ENCODE measurements around the gene ADGRV1. TPM values are rescaled to one million over a fixed set of nuclear protein-coding genes. Genes with fewer than 3 reads are reported as not detected.

ADGRV1 gene
- total RNA-seq, 1 donor from 2014 or later: 0.69 TPM

DNA sequence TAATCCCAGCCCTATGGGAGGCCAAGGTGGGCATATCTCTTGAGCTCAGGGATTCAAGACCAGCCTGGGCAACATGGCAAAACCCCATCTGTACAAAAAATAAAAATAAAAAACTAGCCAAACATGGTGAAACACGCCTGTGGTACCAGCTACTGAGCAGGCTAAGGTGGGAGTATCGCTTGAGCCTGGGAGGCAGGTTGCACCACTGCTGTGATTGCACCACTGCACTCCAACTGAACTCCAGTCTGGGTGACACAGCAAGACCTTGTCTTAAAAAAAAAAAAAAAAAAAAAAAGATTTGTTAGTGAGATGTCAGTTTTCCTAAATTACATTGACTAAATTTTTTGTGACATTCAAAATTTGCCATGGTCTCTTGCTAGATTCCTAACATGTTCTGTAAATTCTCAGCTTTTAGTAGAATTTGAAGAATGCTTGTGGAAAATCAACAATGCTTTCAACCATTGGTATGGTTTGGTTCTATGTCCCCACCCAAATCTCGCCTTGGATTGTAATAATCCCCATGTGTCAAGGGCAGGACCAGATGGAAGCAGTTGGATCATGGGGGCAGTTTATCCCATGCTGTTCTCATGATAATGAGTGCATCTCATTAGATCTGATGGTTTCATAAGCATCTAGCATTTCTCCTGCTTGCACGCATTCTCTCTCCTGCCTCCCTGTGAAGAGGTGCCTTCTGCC is 588.5 kb downstream of the ADGRV1 start:
- no peak overlapping the region for H3K4me3 ChIP-seq (ENCODE audit: low read depth, low read length)
- DNase-seq (ENCODE audit: low read depth): no peak
- no peak for TF ChIP-seq CTCF (conservative IDR thresholded peaks at IDR 0.05; ENCODE audit: low read depth, low read length)

GRCh38 chr5:91150234-91150633 is 591.6 kb downstream of the ADGRV1 start:
- TF ChIP-seq CTCF (conservative IDR thresholded peaks at IDR 0.05; ENCODE audit: low read depth, low read length): no peak
- H3K4me3 ChIP-seq (ENCODE audit: low read depth, low read length): no peak overlapping the region
- no peak for DNase-seq (ENCODE audit: low read depth)

DNA sequence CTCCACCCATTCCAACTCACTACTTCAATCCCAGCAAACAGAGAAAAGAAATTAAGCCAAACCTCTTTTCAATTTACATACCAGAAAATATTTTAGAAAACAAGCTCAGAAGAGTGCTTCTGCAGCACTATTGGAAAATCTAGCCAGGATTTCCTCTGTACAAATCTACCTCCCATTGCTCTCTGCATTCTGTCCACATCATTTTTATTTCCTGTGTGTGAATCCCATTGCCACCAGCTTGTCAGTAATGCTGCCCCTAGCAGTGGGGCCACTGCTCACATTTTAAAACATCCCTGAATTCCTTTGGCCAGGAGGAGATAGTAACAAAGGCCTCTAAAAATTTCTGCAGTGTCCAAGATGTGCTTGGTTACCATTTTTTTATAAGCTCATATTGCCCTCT is 592.0 kb downstream of the ADGRV1 start:
- H3K4me3 ChIP-seq (ENCODE audit: low read depth, low read length): no peak overlapping the region
- TF ChIP-seq CTCF (conservative IDR thresholded peaks at IDR 0.05; ENCODE audit: low read depth, low read length): no peak
- DNase-seq (ENCODE audit: low read depth): no peak

GRCh38 chr5:91151947-91152346 is 593.4 kb downstream of the ADGRV1 start:
- no peak overlapping the region for H3K4me3 ChIP-seq (ENCODE audit: low read depth, low read length)
- peak; percentile 98 for DNase-seq (ENCODE audit: low read depth)
- no peak for TF ChIP-seq CTCF (conservative IDR thresholded peaks at IDR 0.05; ENCODE audit: low read depth, low read length)

GRCh38 chr5:91154338-91154737 is 595.7 kb downstream of the ADGRV1 start:
- TF ChIP-seq CTCF (conservative IDR thresholded peaks at IDR 0.05; ENCODE audit: low read depth, low read length): no peak
- H3K4me3 ChIP-seq (ENCODE audit: low read depth, low read length): no peak overlapping the region
- DNase-seq (ENCODE audit: low read depth): no peak

DNA sequence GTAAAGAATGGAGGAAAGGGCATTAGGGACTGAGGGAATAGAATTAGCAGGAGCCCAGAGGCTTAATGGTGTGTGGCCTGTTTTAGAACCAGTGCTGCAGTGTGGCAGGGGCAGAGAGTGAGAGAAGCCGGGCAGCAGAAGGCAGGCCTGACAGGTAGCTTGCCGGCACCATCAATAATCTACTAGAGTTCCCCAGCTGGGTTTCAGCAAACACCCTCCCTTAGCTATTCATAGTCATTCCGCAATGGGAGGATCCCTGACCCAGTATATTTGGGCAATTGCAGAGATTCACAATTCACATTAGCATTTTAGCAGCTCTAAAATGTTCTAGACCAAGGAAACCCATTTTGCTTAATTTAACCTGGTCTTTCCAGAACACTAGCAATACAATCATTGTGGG is 596.7 kb downstream of the ADGRV1 start:
- no peak for DNase-seq (ENCODE audit: low read depth)
- no peak overlapping the region for H3K4me3 ChIP-seq (ENCODE audit: low read depth, low read length)
- no peak for TF ChIP-seq CTCF (conservative IDR thresholded peaks at IDR 0.05; ENCODE audit: low read depth, low read length)

DNA sequence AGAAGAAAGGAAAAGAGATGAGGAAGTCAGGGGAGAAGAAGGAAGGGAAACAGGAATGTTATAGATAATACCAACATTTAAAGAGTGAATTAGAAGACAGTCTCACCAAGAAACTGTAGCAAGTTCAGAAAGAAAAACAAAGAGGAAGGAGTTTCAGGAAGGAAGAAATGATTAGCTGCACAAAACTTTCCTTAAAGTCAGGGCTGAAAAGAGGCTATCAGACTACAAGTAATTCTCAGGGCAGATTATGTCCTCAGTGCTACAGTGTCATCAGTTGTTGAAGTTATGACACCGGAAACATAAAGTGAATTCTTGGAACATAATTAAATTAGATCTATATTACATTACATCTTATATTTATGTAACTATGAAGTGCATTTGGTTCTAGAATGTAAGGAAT is 597.6 kb downstream of the ADGRV1 start:
- no peak for TF ChIP-seq CTCF (conservative IDR thresholded peaks at IDR 0.05; ENCODE audit: low read depth, low read length)
- no peak for DNase-seq (ENCODE audit: low read depth)
- no peak overlapping the region for H3K4me3 ChIP-seq (ENCODE audit: low read depth, low read length)
